ENCODE measurements around the gene KRTAP23-1. TPM values are rescaled to one million over a fixed set of nuclear protein-coding genes. Genes with fewer than 3 reads are reported as not detected.

KRTAP23-1 gene
- total and polyA plus RNA-seq, 10 of the 15 experiments (the other 5 are each of a cell fraction or from before 2014, with no cell fraction given), result not detected

- H3K79me2 ChIP-seq (ENCODE audit: control insufficient read depth, insufficient read depth, low read length), result no peaks in the 10 kb centered on the region
- FAIRE-seq (no peak), DNase-seq (ENCODE audit: low read depth, low spot score) (no peak), ATAC-seq (no peak)
- POLR2A ChIA-PET, result no interaction called here
- H3K27me3 ChIP-seq (replicated peaks in 1 of 2; ENCODE audit: control insufficient read depth in 2 of 2, insufficient read depth in 2 of 2, low read length in 1 of 2), result no peaks in the 10 kb centered on the region
- 7% methylated on average over 3 of the region's 3 CpGs for WGBS (ENCODE audit: insufficient coverage, insufficient replicate concordance, low lambda C conversion rate, missing lambda C conversion rate)
- SMC1A ChIA-PET (ENCODE audit: uncharacterized antibody, unreplicated experiment), result no interaction called here
- RAD21 ChIA-PET (ENCODE audit: unreplicated experiment), result no interaction called here
- intact Hi-C loops (cut with micrococcal nuclease; ENCODE audit: unreplicated experiment), result no loop called here
- H3K9me3 ChIP-seq (replicated peaks; ENCODE audit: control insufficient read depth, insufficient read depth, low read length), result no peaks in the 10 kb centered on the region
- H3K9ac ChIP-seq (ENCODE audit: control insufficient read depth, insufficient read depth, low read length), result no peak overlapping the region
- H3K4me3 ChIP-seq, result no peak overlapping the region
- in situ Hi-C loops (cut with MboI), result loop anchor here (10.0 kb wide), 1 partner anchor 1255 kb away; no protein-coding TSS in a partner anchor
- H3K4me2 ChIP-seq (ENCODE audit: control insufficient read depth, insufficient read depth), result no peak overlapping the region
- TF ChIP-seq SRF (IDR thresholded peaks at IDR 0.05; ENCODE audit: low read depth in 2 of 2, low read length in 2 of 2) (no peak), ZBTB33 (IDR thresholded peaks at IDR 0.05) (no peak), BCL11A (IDR thresholded peaks at IDR 0.05; ENCODE audit: low read depth, low read length) (no peak), RFX5 (IDR thresholded peaks at IDR 0.05; ENCODE audit: low read depth, low read length) (no peak), NR2F1 (conservative IDR thresholded peaks at IDR 0.05) (no peak), IKZF1 (conservative IDR thresholded peaks at IDR 0.05) (no peak)
- CTCF ChIA-PET, result no interaction called here
- H4K20me1 ChIP-seq (ENCODE audit: control insufficient read depth, insufficient read depth), result no peaks in the 10 kb centered on the region
- no peak overlapping the region for H2AFZ ChIP-seq (ENCODE audit: control insufficient read depth, low read depth, low read length)
- no TSS peak for BruUV-seq (replicated peaks)
- no peak overlapping the region for H3K27ac ChIP-seq (ENCODE audit: control insufficient read depth, insufficient read depth)
- H3K36me3 ChIP-seq (ENCODE audit: control insufficient read depth in 2 of 2, insufficient read depth in 2 of 2, low read length in 1 of 2), result no peaks in the 10 kb centered on the region
- no peaks in the 10 kb centered on the region for H3K4me1 ChIP-seq (ENCODE audit: control insufficient read depth, insufficient read depth, low read length)
These were observed 1.2 kb upstream of the KRTAP23-1 start for GRCh38 chr21:30349572-30349971.

DNA sequence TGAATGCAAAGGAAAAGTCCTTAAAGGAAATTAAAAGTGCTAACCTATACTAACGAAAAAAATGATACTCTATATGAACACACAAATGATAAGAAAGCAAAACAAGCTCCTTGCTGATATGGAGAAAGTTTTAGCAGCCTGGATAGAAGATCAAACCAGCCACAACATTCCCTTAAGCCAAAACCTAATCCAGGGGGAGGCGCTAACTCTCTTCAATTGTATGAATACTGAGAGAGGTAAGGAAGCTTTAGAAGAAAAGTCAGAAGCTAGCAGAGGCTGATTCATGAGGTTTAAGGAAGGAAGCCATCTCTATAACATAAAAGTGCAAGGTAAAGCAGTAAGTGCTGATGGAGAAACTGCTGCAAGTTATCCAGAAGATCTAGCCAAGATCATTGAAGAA is 3.4 kb downstream of the KRTAP23-1 start:
- H3K9me3 ChIP-seq (replicated peaks; ENCODE audit: control insufficient read depth, insufficient read depth, low read length), result no peaks in the 10 kb centered on the region
- no peak overlapping the region for H3K9ac ChIP-seq (ENCODE audit: control insufficient read depth, insufficient read depth, low read length)
- H3K79me2 ChIP-seq (ENCODE audit: control insufficient read depth, insufficient read depth, low read length), result no peaks in the 10 kb centered on the region
- RAD21 ChIA-PET (ENCODE audit: unreplicated experiment), result no interaction called here
- H3K27ac ChIP-seq (ENCODE audit: control insufficient read depth, insufficient read depth), result no peak overlapping the region
- POLR2A ChIA-PET, result no interaction called here
- no peak overlapping the region for H2AFZ ChIP-seq (ENCODE audit: control insufficient read depth, low read depth, low read length)
- H4K20me1 ChIP-seq (ENCODE audit: control insufficient read depth, insufficient read depth), result no peaks in the 10 kb centered on the region
- no peak for DNase-seq (ENCODE audit: low read depth, low spot score)
- H3K4me1 ChIP-seq (ENCODE audit: control insufficient read depth, insufficient read depth, low read length), result no peaks in the 10 kb centered on the region
- TF ChIP-seq TAF1 (IDR thresholded peaks at IDR 0.05; ENCODE audit: borderline replicate concordance, low read depth, low read length), result no peak
- H3K4me2 ChIP-seq (ENCODE audit: control insufficient read depth, insufficient read depth), result no peak overlapping the region
- H3K4me3 ChIP-seq, result no peak overlapping the region
- no TSS peak for BruUV-seq (replicated peaks)
- in situ Hi-C loops (cut with MboI), result loop anchor here (10.0 kb wide), 1 partner anchor 1260 kb away; no protein-coding TSS in a partner anchor
- no peak for ATAC-seq
- SMC1A ChIA-PET (ENCODE audit: uncharacterized antibody, unreplicated experiment), result no interaction called here
- intact Hi-C loops (cut with micrococcal nuclease; ENCODE audit: unreplicated experiment), result no loop called here
- FAIRE-seq, result no peak
- WGBS (ENCODE audit: insufficient coverage, insufficient replicate concordance, low lambda C conversion rate, missing lambda C conversion rate), result 0% methylated on average over 2 of the region's 2 CpGs
- no peaks in the 10 kb centered on the region for H3K27me3 ChIP-seq (replicated peaks in 1 of 2; ENCODE audit: control insufficient read depth in 2 of 2, insufficient read depth in 2 of 2, low read length in 1 of 2)
- no peaks in the 10 kb centered on the region for H3K36me3 ChIP-seq (ENCODE audit: control insufficient read depth in 2 of 2, insufficient read depth in 2 of 2, low read length in 1 of 2)
- CTCF ChIA-PET, result interaction anchor here (0.6 to 0.7 kb wide), 2 partner anchors 741 to 813 kb away, joined by 3 to 4 read pairs; no protein-coding TSS in a partner anchor
